ENCODE measurements around the gene LHX4. TPM values are rescaled to one million over a fixed set of nuclear protein-coding genes. Genes with fewer than 3 reads are reported as not detected.
A peak's percentile ranks its signal among the peaks of the same experiment; 100 is the strongest.

The LHX4 gene
- total RNA-seq, 3 donors from 2014 or later (not counting 1 experiment from before 2014, with no cell fraction given): 0.08 TPM; not detected in 2

GRCh38 chr1:180211156-180211859 is 18.8 kb upstream of the LHX4 start:
- Mint-ChIP-seq H3K27ac (no peak overlapping the region), H3K4me1 (peaks cover 10% of the 10 kb centered on the region in 2 donors), H3K9me3 (no peaks in the 10 kb centered on the region), H3K27me3 (ENCODE audit: low read depth in 2 of 2) (peaks cover 7 to 14% of the 10 kb centered on the region in 2 donors), H3K4me3 (no peak overlapping the region), H3K36me3 (no peaks in the 10 kb centered on the region)
- no peak for ATAC-seq
- Histone ChIP-seq H3K4me1 (ENCODE audit: control insufficient read depth, insufficient read depth, low read length) (peaks cover 7% of the 10 kb centered on the region), H3K27ac (ENCODE audit: low read length) (no peak overlapping the region), H3K4me3 (ENCODE audit: low read length) (no peak overlapping the region), H3K36me3 (ENCODE audit: control insufficient read depth, insufficient read depth, low read length) (no peaks in the 10 kb centered on the region), H3K9me3 (ENCODE audit: control insufficient read depth, insufficient read depth, low read length) (no peaks in the 10 kb centered on the region), H3K27me3 (ENCODE audit: control insufficient read depth, insufficient read depth, low read length) (no peaks in the 10 kb centered on the region)
- TF ChIP-seq, protein P1, sequence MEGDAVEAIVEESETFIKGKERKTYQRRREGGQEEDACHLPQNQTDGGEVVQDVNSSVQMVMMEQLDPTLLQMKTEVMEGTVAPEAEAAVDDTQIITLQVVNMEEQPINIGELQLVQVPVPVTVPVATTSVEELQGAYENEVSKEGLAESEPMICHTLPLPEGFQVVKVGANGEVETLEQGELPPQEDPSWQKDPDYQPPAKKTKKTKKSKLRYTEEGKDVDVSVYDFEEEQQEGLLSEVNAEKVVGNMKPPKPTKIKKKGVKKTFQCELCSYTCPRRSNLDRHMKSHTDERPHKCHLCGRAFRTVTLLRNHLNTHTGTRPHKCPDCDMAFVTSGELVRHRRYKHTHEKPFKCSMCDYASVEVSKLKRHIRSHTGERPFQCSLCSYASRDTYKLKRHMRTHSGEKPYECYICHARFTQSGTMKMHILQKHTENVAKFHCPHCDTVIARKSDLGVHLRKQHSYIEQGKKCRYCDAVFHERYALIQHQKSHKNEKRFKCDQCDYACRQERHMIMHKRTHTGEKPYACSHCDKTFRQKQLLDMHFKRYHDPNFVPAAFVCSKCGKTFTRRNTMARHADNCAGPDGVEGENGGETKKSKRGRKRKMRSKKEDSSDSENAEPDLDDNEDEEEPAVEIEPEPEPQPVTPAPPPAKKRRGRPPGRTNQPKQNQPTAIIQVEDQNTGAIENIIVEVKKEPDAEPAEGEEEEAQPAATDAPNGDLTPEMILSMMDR (IDR thresholded peaks at IDR 0.05): no peak
- DNase-seq: no peak
- intact Hi-C loops (cut with micrococcal nuclease): no loop called here
- WGBS (ENCODE audit: insufficient coverage): 90% methylated on average over 12 of the region's 12 CpGs

GRCh38 chr1:180211860-180212229 is 18.2 kb upstream of the LHX4 start:
- Histone ChIP-seq H3K27me3 (ENCODE audit: control insufficient read depth, insufficient read depth, low read length) (no peaks in the 10 kb centered on the region), H3K36me3 (ENCODE audit: control insufficient read depth, insufficient read depth, low read length) (no peaks in the 10 kb centered on the region), H3K4me1 (ENCODE audit: control insufficient read depth, insufficient read depth, low read length) (peaks cover 7% of the 10 kb centered on the region), H3K9me3 (ENCODE audit: control insufficient read depth, insufficient read depth, low read length) (no peaks in the 10 kb centered on the region), H3K4me3 (ENCODE audit: low read length) (no peak overlapping the region), H3K27ac (ENCODE audit: low read length) (no peak overlapping the region)
- Mint-ChIP-seq H3K27ac (no peak overlapping the region), H3K4me3 (no peak overlapping the region), H3K27me3 (ENCODE audit: low read depth in 2 of 2) (peaks cover 7 to 14% of the 10 kb centered on the region in 2 donors), H3K36me3 (no peaks in the 10 kb centered on the region), H3K9me3 (no peaks in the 10 kb centered on the region), H3K4me1 (peaks cover 10% of the 10 kb centered on the region in 2 donors)
- DNase-seq (no peak), ATAC-seq (no peak)
- TF ChIP-seq, protein P1 (IDR thresholded peaks at IDR 0.05): no peak
- intact Hi-C loops (cut with micrococcal nuclease): no loop called here
- WGBS (ENCODE audit: insufficient coverage): 90% methylated on average over 7 of the region's 8 CpGs

GRCh38 chr1:180213401-180214170 is 16.5 kb upstream of the LHX4 start:
- Mint-ChIP-seq H3K27ac (peak overlapping the region in 1 of 2 donors; percentile 22), H3K4me3 (peak overlapping the region; percentile 70), H3K36me3 (no peaks in the 10 kb centered on the region), H3K4me1 (peaks cover 10% of the 10 kb centered on the region in 2 donors), H3K27me3 (ENCODE audit: low read depth in 2 of 2) (peaks cover 7 to 10% of the 10 kb centered on the region in 2 donors), H3K9me3 (no peaks in the 10 kb centered on the region)
- Histone ChIP-seq H3K27ac (ENCODE audit: low read length) (no peak overlapping the region), H3K27me3 (ENCODE audit: control insufficient read depth, insufficient read depth, low read length) (no peaks in the 10 kb centered on the region), H3K4me1 (ENCODE audit: control insufficient read depth, insufficient read depth, low read length) (peaks cover 7% of the 10 kb centered on the region), H3K9me3 (ENCODE audit: control insufficient read depth, insufficient read depth, low read length) (no peaks in the 10 kb centered on the region), H3K4me3 (ENCODE audit: low read length) (no peak overlapping the region), H3K36me3 (ENCODE audit: control insufficient read depth, insufficient read depth, low read length) (no peaks in the 10 kb centered on the region)
- intact Hi-C loops (cut with micrococcal nuclease): no loop called here
- TF ChIP-seq, protein P1 (IDR thresholded peaks at IDR 0.05): no peak
- ATAC-seq (peak in 2 of 3 donors; percentile 57 to 64), DNase-seq (peak; percentile 35 to 72)
- WGBS (ENCODE audit: insufficient coverage): 30% methylated on average over 14 of the region's 15 CpGs

Data from natural killer cell (primary cell).